NCI-H446 treated with DMSO at 0.1 percent for 48 hours (cell line): ENCODE measurements around the gene GAD1.

Experiments
- DNase-seq: peaks from one replicate; lab custom pipeline; 2025; lab: John Stamatoyannopoulos, UW

GAD1 gene

GRCh38 chr2:170845343-170845742, 28.7 kb downstream of the GAD1 start:
- no peak for DNase-seq

- DNase-seq = peak; percentile 80
These were observed 29.6 kb downstream of the GAD1 start for GRCh38 chr2:170846314-170846713.

- DNase-seq = no peak
These were observed 31.0 kb downstream of the GAD1 start for GRCh38 chr2:170847716-170848115.

- DNase-seq = no peak
These were observed 31.9 kb downstream of the GAD1 start for GRCh38 chr2:170848587-170848986.

GRCh38 chr2:170850251-170850650, 33.6 kb downstream of the GAD1 start:
- no peak for DNase-seq

GRCh38 chr2:170851635-170852034, 34.9 kb downstream of the GAD1 start:
- DNase-seq = no peak

- DNase-seq = no peak
These were observed 39.4 kb downstream of the GAD1 start for GRCh38 chr2:170856066-170856465.

GRCh38 chr2:170862286-170862902, 45.7 kb downstream of the GAD1 start:
- DNase-seq = no peak

- no peak for DNase-seq
These were observed 46.4 kb downstream of the GAD1 start for GRCh38 chr2:170863087-170863486.

- no peak for DNase-seq
These were observed 52.3 kb downstream of the GAD1 start for GRCh38 chr2:170869036-170869435.

GRCh38 chr2:170869461-170869860, 52.8 kb downstream of the GAD1 start:
- no peak for DNase-seq

- peak; percentile 12 for DNase-seq
These were observed 56.5 kb downstream of the GAD1 start for GRCh38 chr2:170873035-170873692.

GRCh38 chr2:170878066-170878465, 61.4 kb downstream of the GAD1 start:
- no peak for DNase-seq

GRCh38 chr2:170878505-170878904, 61.8 kb downstream of the GAD1 start:
- no peak for DNase-seq

GRCh38 chr2:170881840-170882239, 65.2 kb downstream of the GAD1 start:
- DNase-seq = no peak

- no peak for DNase-seq
These were observed 66.1 kb downstream of the GAD1 start for GRCh38 chr2:170882758-170883157.

GRCh38 chr2:170883683-170884082, 67.0 kb downstream of the GAD1 start:
- no peak for DNase-seq

GRCh38 chr2:170885130-170885791, 68.6 kb downstream of the GAD1 start:
- DNase-seq = no peak

GRCh38 chr2:170886386-170886785, 69.7 kb downstream of the GAD1 start:
- DNase-seq = no peak

GRCh38 chr2:170887496-170887895, 70.8 kb downstream of the GAD1 start:
- DNase-seq = no peak

- no peak for DNase-seq
These were observed 71.2 kb downstream of the GAD1 start for GRCh38 chr2:170887896-170888295.

- no peak for DNase-seq
These were observed 75.2 kb downstream of the GAD1 start for GRCh38 chr2:170891893-170892292.

- DNase-seq = no peak
These were observed 75.8 kb downstream of the GAD1 start for GRCh38 chr2:170892391-170892951.
